Stomach (tissue), 4 donors: ENCODE results near the gene BTF3.

Source experiments
- CTCF ChIP-seq, 7 experiments: fragments of 450-650 bp in 4 of 7; fragments of 200-600 bp in 3 of 7; sonication (generic) in 3 of 7; IDR thresholded peaks; one replicate each; pipeline ENCODE4 v1.5.1; 2016 to 2019; ENCODE audit warnings: antibody characterized with exemption in 7 of 7, control low read depth in 2 of 7, mild to moderate bottlenecking in 1 of 7
- EP300 ChIP-seq: sonication (generic); formaldehyde crosslinking; IDR thresholded peaks from one replicate; pipeline ENCODE4 v1.6.1; 2017; ENCODE audit warnings: antibody characterized with exemption
- POLR2A ChIP-seq, 4 donors: fragments of 450-650 bp; IDR thresholded peaks; one replicate each; pipeline ENCODE4 v1.6.1; 2016; ENCODE audit warnings: antibody characterized with exemption in 4 of 4, control low read depth in 2 of 4, mild to moderate bottlenecking in 1 of 4, moderate library complexity in 1 of 4
- POLR2AphosphoS5 ChIP-seq, 3 donors: sonication (generic); formaldehyde crosslinking; IDR thresholded peaks; one replicate each; pipeline ENCODE4 v1.6.1; 2016; ENCODE audit warnings: antibody characterized with exemption in 3 of 3

- TF ChIP-seq CTCF (IDR thresholded peaks at IDR 0.05) = no peak
- TF ChIP-seq EP300 = no peak
- TF ChIP-seq POLR2A (IDR thresholded peaks at IDR 0.05) = no peak
- no peak for TF ChIP-seq POLR2AphosphoS5 (IDR thresholded peaks at IDR 0.05)
Measured at GRCh38 chr5:73545403-73545779, 47.1 kb downstream of the BTF3 start.
